NCI-H2081 treated with DMSO at 0.1 percent for 48 hours (cell line): ENCODE measurements around the gene GNAO1.
A peak's percentile ranks its signal among the peaks of the same experiment; 100 is the strongest.

Experiments
- DNase-seq: peaks from one replicate; lab custom pipeline; 2025; lab: John Stamatoyannopoulos, UW

The GNAO1 gene

GRCh38 chr16:56289862-56290261 is 98.6 kb downstream of the GNAO1 start:
- no peak for DNase-seq

GRCh38 chr16:56294014-56294413 is 102.7 kb downstream of the GNAO1 start:
- DNase-seq, result no peak

GRCh38 chr16:56294579-56294978 is 103.3 kb downstream of the GNAO1 start:
- DNase-seq, result no peak

GRCh38 chr16:56295059-56295665 is 103.9 kb downstream of the GNAO1 start:
- no peak for DNase-seq

DNA sequence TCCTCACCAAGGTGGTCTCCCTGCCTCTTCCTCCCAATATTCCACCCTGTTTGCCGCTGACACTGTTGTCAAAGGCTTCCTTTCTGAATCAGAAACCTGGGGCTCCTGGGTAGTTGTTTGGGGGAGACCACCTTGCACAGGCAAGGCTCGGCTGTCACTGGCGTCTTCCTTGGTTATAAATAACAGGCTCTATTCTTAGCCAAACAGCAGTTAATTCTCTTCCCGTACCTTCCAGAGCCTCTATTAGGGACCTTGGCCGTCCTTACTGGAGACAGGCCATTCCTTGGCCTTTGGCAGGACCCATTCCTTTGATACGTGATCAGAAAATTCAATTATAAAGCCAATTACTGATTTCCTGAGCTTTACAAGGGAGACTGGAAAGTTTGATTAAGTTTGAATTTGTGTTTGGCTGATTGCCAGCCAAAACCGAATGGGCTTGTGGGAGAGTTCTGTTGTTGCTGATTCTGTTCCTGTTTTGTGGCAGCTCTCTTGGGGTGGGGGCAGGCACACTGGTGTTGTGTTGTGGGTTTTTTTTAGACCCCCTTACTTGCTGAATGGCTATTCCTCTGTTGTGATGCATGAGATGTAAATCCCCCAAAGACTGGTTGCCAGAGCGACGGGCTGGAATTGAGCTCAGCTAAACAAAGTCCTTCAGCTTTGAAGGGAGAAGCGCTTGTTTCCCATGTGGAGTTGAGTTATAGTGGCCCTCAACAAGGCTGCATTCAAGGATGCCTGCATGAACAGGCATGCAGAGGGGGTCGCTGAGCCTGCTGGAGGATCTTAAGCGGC is 104.6 kb downstream of the GNAO1 start:
- no peak for DNase-seq

GRCh38 chr16:56297684-56298083 is 106.4 kb downstream of the GNAO1 start:
- DNase-seq, result no peak

DNA sequence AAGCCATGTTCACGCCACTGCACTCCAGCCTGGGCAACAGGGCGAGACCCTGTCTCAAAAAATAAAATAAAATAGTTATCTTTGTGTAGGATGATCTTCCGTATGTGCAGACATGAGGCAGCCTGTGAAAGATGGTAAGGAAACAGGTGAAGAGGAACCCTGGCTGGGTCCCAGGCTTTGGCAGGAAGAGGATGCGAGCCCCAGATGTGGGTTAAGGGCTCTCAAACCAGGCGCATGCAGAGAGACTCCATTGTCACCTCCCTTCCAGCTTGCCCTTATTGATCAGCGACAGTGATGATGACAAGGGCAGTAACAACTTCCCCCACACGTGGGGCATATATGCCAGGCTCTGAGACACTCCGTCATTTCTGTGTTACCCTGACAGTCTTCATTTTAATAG is 106.8 kb downstream of the GNAO1 start:
- no peak for DNase-seq

- DNase-seq, result no peak
These were observed 107.8 kb downstream of the GNAO1 start for GRCh38 chr16:56298948-56299596.

- DNase-seq, result no peak
These were observed 108.9 kb downstream of the GNAO1 start for GRCh38 chr16:56300242-56300623.

- DNase-seq, result no peak
These were observed 109.9 kb downstream of the GNAO1 start for GRCh38 chr16:56300891-56301850.

- no peak for DNase-seq
These were observed 111.2 kb downstream of the GNAO1 start for GRCh38 chr16:56302506-56302905.

DNA sequence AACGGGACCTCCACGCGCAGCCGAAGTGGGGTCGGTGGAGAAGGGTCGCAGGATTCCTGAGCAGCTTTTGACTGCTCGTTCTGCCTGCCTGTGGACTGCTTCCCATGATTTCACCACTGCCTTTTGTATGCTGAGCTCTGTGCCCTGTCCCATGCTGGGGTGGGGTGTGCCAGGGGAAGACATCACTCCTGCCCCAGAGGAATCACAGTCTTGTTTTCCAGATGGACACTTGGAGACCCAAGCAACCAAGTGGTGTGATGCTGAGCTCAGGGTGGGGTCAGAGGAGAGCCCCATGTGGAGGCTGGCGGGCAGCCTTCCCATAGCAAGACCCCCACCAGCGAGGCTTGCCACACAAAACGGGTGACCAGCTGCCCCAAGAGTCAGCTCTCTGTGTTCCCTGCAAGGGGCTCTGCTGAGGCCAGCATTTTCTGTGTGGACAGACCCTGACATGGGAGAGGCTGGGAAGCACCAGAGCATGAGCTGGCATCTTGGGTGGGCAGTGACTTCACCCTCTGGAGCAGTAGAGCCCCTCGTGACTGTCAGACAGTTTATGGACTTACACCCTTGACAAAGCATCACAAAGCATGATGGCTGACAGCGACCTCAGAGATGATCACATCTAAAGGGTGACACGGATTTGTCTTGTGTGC is 111.9 kb downstream of the GNAO1 start:
- DNase-seq, result no peak

GRCh38 chr16:56303880-56304279 is 112.6 kb downstream of the GNAO1 start:
- DNase-seq, result no peak

DNA sequence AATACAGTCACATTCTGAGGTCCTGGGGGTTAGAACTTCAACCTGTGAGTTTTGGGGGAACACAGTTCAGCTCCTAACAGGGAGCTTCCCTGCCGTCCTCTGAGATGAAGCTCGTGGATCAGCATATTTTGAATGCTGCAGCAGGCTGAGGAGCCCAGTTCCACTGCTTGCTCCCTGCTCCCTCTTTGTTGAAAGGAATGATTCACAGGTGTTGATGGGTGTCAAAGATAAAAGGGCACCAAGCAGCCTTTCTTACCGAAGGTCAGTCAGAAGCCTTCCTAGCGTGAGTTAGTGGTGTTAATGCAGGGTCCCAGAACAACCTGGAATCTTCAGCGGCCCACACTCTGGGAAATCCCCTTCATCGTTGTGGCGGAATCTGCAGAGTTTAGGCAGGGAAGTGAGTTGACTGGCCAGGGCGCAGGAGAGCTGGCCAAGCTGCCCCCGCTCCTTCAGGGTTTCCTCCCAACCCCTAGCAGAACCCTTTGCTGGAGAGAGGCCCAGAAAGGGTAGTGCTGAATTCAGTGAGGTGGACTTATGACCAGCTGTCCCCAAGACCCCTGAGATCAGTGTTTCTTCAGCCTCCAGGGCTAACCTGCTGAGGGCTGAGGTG is 114.8 kb downstream of the GNAO1 start:
- no peak for DNase-seq

- no peak for DNase-seq
These were observed 115.6 kb downstream of the GNAO1 start for GRCh38 chr16:56306690-56307533.

GRCh38 chr16:56307534-56307873 is 116.2 kb downstream of the GNAO1 start:
- no peak for DNase-seq

DNA sequence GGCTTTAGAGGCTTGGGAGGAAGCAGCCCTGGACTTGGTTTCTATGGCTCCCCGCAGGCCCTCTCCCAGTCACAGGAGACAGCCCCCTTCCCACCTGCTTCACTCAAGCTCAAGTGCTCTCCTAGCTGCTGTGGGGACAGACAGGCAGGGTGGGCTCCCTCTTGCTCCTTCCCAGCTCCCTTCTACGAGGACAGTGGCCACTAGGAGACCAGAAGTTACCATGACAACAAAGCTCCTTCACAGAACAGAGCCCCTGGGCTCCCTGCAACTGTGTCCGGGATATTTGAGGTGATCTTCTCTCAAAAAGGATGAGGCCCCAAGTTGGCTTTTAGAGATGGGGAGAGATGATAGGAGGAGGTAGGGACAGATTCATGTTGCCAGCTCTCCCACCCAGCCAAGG is 117.7 kb downstream of the GNAO1 start:
- DNase-seq, result no peak

DNA sequence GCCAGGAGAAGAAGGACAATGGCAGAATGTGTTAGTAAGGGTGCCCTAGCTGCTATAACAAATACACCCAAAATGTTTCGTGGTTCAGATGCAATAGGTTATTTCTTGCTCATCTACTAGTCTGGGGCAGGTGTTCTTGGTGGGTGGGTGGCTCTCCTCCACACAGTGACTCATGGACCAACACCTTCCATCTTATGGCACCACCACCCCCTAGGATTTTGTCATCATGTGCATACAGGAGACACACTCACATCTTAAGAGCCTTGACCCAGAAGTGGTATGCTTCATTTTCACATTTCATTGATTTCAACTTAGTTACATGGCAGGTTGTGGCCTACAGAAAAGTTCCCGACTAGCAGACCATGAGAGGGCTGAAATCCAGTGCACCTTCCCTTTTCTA is 119.4 kb downstream of the GNAO1 start:
- no peak for DNase-seq

GRCh38 chr16:56311208-56312027 is 120.1 kb downstream of the GNAO1 start:
- peak; percentile 63 for DNase-seq

GRCh38 chr16:56312028-56312300 is 120.7 kb downstream of the GNAO1 start:
- no peak for DNase-seq
